Loucy (cell line): ENCODE measurements around the gene LGALS3BP.

ENCODE experiments used
- H2AFZ ChIP-seq: fragments of 200-600 bp; sonication (generic); 2 replicates; pipeline ENCODE4 v1.6.0; 2016; ENCODE audit warnings: antibody characterized with exemption, mild to moderate bottlenecking, low read length, moderate library complexity
- H3F3A ChIP-seq: fragments of 200-600 bp; 2 replicates; pipeline ENCODE4 v1.6.0; 2016; ENCODE audit warnings: antibody characterized with exemption, low read depth, mild to moderate bottlenecking
- H3K27me3 ChIP-seq: fragments of 200-600 bp; sonication (generic); 2 replicates; pipeline ENCODE4 v1.6.1; 2014; ENCODE audit warnings: low read length, mild to moderate bottlenecking; ENCODE audit not compliant: insufficient read depth, poor library complexity, severe bottlenecking
- H3K36me3 ChIP-seq: fragments of 200-600 bp; sonication (generic); 2 replicates; pipeline ENCODE4 v1.6.1; 2016; ENCODE audit warnings: low read length; ENCODE audit not compliant: insufficient read depth
- H3K4me1 ChIP-seq: fragments of 200-600 bp; sonication (generic); 2 replicates; pipeline ENCODE4 v1.5.1; 2014; ENCODE audit warnings: low read length, mild to moderate bottlenecking; ENCODE audit not compliant: insufficient read depth, poor library complexity, severe bottlenecking
- H3K4me2 ChIP-seq: fragments of 200-600 bp; sonication (generic); 2 replicates; pipeline ENCODE4 v1.6.0; 2014; ENCODE audit warnings: antibody characterized with exemption, low read length, low read depth, mild to moderate bottlenecking; ENCODE audit not compliant: poor library complexity, severe bottlenecking
- H3K4me3 ChIP-seq: fragments of 200-600 bp; sonication (generic); 2 replicates; pipeline ENCODE4 v1.5.1; 2014; ENCODE audit warnings: low read length, mild to moderate bottlenecking, mixed read lengths; ENCODE audit not compliant: poor library complexity, severe bottlenecking
- H3K79me2 ChIP-seq: fragments of 200-600 bp; sonication (generic); 2 replicates; pipeline ENCODE4 v1.6.1; 2014; ENCODE audit warnings: low read length; ENCODE audit not compliant: insufficient read depth
- H3K9ac ChIP-seq: fragments of 200-600 bp; sonication (generic); 2 replicates; pipeline ENCODE4 v1.6.0; 2014; ENCODE audit warnings: mild to moderate bottlenecking, low read depth, low read length, moderate library complexity; ENCODE audit not compliant: poor library complexity, severe bottlenecking
- H3K9me2 ChIP-seq: fragments of 200-600 bp; sonication (generic); replicated peaks from 2 replicates; pipeline ENCODE4 v1.6.1; 2016; ENCODE audit warnings: low read depth, low read length, mixed read lengths
- H3K9me3 ChIP-seq: fragments of 200-600 bp; sonication (generic); 2 replicates; pipeline ENCODE4 v1.6.1; 2014; ENCODE audit warnings: mild to moderate bottlenecking, antibody characterized with exemption, low read length, low read depth; ENCODE audit not compliant: insufficient read depth
- H4K20me1 ChIP-seq: fragments of 200-600 bp; sonication (generic); 2 replicates; pipeline ENCODE4 v1.6.0; 2014; ENCODE audit warnings: antibody characterized with exemption, low read length, mild to moderate bottlenecking; ENCODE audit not compliant: insufficient read depth, poor library complexity, severe bottlenecking
- CTCF ChIP-seq: fragments of 200-600 bp; sonication (generic); conservative IDR thresholded peaks from 2 replicates; pipeline ENCODE4 v1.5.1; 2014; ENCODE audit warnings: mild to moderate bottlenecking, antibody characterized with exemption, low read length
- EZH2phosphoT487 ChIP-seq: fragments of 200-600 bp; IDR thresholded peaks from 2 replicates; pipeline ENCODE4 v1.6.1; 2018; ENCODE audit warnings: antibody characterized with exemption, mild to moderate bottlenecking, moderate library complexity, borderline replicate concordance

The LGALS3BP gene

DNA sequence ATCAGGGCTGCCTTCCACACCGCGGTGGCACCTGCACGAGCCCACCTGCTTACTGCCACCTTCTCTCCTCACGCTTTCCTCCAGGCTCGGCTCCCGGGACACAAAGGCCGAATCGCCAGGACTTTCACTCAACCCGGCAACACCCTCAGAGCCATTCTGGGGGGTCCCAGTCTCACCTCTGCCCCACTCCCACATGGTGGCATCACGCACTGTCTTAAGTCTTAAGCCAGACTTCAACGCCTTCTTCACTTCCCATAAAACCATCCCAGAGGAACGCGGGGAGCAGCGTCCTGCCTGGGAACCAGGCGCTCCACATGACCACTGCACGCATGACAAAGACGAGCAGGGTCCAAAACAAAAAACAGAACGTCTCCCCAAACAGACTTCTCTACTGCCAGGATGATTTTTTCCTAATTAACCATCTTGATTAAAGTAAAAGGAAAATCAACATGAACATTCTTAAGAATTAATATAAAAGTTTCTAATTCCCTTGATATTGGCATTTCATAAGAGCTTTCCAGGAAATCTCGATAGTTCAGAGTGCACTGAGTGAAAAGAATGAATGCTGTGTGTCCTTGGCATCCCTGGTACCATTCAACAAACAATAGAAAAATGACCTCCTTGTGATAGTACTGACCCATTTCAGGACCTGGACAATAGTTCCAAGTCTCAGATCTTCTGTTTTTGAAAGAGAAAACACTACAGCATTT is 27.2 kb upstream of the LGALS3BP start:
- peak overlapping the region; percentile 97 for H3K4me2 ChIP-seq

GRCh38 chr17:79006046-79006445 is 26.3 kb upstream of the LGALS3BP start:
- H3K9me2 ChIP-seq: no peaks in the 10 kb centered on the region
- no peak for TF ChIP-seq CTCF
- TF ChIP-seq EZH2phosphoT487: no peak
- H3K4me2 ChIP-seq: peak overlapping the region; percentile 97
- peak overlapping the region; percentile 58 for H3K9ac ChIP-seq
- no peaks in the 10 kb centered on the region for H3K36me3 ChIP-seq
- peak overlapping the region; percentile 95 for H3K4me3 ChIP-seq
- H4K20me1 ChIP-seq: peaks cover 58% of the 10 kb centered on the region
- no peaks in the 10 kb centered on the region for H3K27me3 ChIP-seq
- H3K4me1 ChIP-seq: peaks cover 48% of the 10 kb centered on the region
- H3K79me2 ChIP-seq: peaks cover 76% of the 10 kb centered on the region
- H3F3A ChIP-seq: no peaks in the 10 kb centered on the region
- H2AFZ ChIP-seq: no peak overlapping the region
- no peaks in the 10 kb centered on the region for H3K9me3 ChIP-seq

More for the DNA sequence above, 27.2 kb upstream of the LGALS3BP start:
- Histone ChIP-seq H3K9me3 (no peaks in the 10 kb centered on the region), H3K9me2 (no peaks in the 10 kb centered on the region), H2AFZ (no peak overlapping the region), H3K27me3 (no peaks in the 10 kb centered on the region), H3K4me1 (peaks cover 48% of the 10 kb centered on the region), H4K20me1 (peaks cover 51% of the 10 kb centered on the region), H3K4me3 (peak overlapping the region; percentile 95), H3F3A (no peaks in the 10 kb centered on the region), H3K9ac (peak overlapping the region; percentile 96), H3K79me2 (peaks cover 68% of the 10 kb centered on the region), H3K36me3 (no peaks in the 10 kb centered on the region)
- no peak for TF ChIP-seq CTCF
- no peak for TF ChIP-seq EZH2phosphoT487

DNA sequence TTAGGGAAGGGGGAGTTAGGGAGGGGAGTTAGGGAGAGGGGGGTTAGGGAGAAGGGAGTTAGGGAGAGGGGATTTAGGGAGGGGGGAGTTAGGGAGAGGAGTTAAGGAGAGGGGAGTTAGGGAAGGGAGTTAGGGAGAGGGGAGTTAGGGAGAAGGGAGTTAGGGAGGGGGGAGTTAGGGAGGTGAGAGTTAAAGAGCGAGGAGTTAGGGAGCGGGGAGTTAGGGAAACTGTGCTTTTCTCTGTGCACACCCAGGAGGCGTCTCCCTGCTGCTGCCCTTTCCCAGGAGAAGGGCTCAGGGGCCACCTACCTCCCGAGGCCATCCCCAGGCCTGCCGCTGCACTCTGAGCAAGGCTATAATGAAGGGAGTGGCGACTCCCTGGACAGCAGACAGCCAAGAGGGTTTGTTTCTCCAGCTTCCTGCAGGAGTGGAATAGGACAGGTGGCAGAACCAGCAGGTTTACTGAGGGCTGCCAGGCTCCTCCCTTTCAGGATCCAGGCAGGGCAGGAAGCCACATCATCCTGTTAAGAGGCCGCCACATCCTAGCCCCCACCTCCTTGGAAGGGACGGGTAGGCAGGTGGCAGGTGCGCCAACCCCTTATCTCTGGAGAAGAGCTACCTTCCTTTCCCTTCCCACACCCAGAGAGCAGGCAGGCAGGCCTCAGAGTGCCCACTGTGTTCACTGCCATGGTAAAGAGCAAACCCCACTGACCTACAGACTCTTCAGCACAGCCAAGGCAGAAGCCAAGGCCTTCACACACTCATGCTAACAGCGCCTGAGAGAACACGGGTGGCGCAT is 25.5 kb upstream of the LGALS3BP start:
- peak overlapping the region; percentile 97 for H3K4me2 ChIP-seq
- H4K20me1 ChIP-seq: peaks cover 64% of the 10 kb centered on the region
- H3K4me1 ChIP-seq: peaks cover 48% of the 10 kb centered on the region
- TF ChIP-seq EZH2phosphoT487 (no peak), CTCF (no peak)
- no peaks in the 10 kb centered on the region for H3F3A ChIP-seq
- H2AFZ ChIP-seq: no peak overlapping the region
- H3K9me2 ChIP-seq: no peaks in the 10 kb centered on the region
- peaks cover 84% of the 10 kb centered on the region for H3K79me2 ChIP-seq
- H3K9me3 ChIP-seq: no peaks in the 10 kb centered on the region
- H3K4me3 ChIP-seq: peak overlapping the region; percentile 95
- no peaks in the 10 kb centered on the region for H3K27me3 ChIP-seq
- H3K9ac ChIP-seq: peak overlapping the region; percentile 58
- no peaks in the 10 kb centered on the region for H3K36me3 ChIP-seq
